ENCODE data around the gene INPP1.
"Not testable (repeated sequence)": the region's sequence is repeated elsewhere in the genome, so short reads cannot be mapped to it uniquely, and the experiment has no call there.

DNA sequence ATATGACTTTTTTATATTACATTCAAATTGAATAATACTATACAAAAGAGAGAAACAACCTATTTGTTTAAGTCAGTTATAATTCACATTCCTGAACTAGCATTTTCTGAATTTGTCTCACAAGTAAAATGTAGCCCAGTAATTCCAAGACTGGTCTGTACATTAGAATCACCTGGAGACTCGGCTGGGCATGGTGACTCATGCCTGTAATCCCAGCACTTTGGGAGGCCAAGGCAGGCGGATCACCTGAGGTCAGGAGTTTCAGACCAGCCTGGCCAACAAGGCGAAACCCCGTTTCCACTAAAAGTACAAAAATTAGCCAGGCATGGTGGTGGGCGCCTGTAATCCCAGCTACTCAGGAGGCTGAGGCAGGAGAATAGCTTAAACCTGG, 30.8 kb upstream of the INPP1 start:
- TF ChIP-seq, protein P1, sequence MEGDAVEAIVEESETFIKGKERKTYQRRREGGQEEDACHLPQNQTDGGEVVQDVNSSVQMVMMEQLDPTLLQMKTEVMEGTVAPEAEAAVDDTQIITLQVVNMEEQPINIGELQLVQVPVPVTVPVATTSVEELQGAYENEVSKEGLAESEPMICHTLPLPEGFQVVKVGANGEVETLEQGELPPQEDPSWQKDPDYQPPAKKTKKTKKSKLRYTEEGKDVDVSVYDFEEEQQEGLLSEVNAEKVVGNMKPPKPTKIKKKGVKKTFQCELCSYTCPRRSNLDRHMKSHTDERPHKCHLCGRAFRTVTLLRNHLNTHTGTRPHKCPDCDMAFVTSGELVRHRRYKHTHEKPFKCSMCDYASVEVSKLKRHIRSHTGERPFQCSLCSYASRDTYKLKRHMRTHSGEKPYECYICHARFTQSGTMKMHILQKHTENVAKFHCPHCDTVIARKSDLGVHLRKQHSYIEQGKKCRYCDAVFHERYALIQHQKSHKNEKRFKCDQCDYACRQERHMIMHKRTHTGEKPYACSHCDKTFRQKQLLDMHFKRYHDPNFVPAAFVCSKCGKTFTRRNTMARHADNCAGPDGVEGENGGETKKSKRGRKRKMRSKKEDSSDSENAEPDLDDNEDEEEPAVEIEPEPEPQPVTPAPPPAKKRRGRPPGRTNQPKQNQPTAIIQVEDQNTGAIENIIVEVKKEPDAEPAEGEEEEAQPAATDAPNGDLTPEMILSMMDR (IDR thresholded peaks at IDR 0.05) = not testable (repeated sequence)
- not testable (repeated sequence) for TF ChIP-seq POLR2AphosphoS5 (IDR thresholded peaks at IDR 0.05; ENCODE audit: insufficient read depth in 1 of 2, low read depth in 1 of 2); POLR2A (IDR thresholded peaks at IDR 0.05)
